Neural cell (in vitro differentiated cells): Measurements from ENCODE around the gene TM2D3.

Experiments used
- EP300 ChIP-seq: fragments of 450-650 bp; conservative IDR thresholded peaks from 2 replicates; pipeline ENCODE4 v1.6.1; 2014; ENCODE audit warnings: antibody characterized with exemption, mild to moderate bottlenecking, moderate library complexity; ENCODE audit not compliant: poor library complexity, severe bottlenecking
- EZH2 ChIP-seq: fragments of 200-600, 300-800 bp; shearing (Covaris generic), sonication (generic); IDR thresholded peaks from 2 replicates; pipeline ENCODE4 v1.6.1; 2014; ENCODE audit warnings: antibody characterized with exemption, low read length, borderline replicate concordance, mild to moderate bottlenecking; ENCODE audit not compliant: insufficient read depth, poor library complexity, severe bottlenecking
- MXI1 ChIP-seq: fragments of 450-650 bp; conservative IDR thresholded peaks from 2 replicates; pipeline ENCODE4 v1.6.1; 2014; ENCODE audit warnings: antibody characterized with exemption, mild to moderate bottlenecking; ENCODE audit not compliant: poor library complexity, severe bottlenecking
- POLR2AphosphoS5 ChIP-seq: IDR thresholded peaks from 2 replicates; pipeline ENCODE4 v1.6.1; 2012
- RAD21 ChIP-seq: fragments of 450-650 bp; conservative IDR thresholded peaks from 2 replicates; pipeline ENCODE4 v1.6.1; 2014; ENCODE audit warnings: antibody characterized with exemption, mild to moderate bottlenecking, moderate library complexity
- SMC3 ChIP-seq: fragments of 450-650 bp; conservative IDR thresholded peaks from 2 replicates; pipeline ENCODE4 v1.6.1; 2014; ENCODE audit warnings: antibody characterized with exemption, mild to moderate bottlenecking, moderate library complexity; ENCODE audit not compliant: poor library complexity
- TF ChIP-seq, protein P1 (sequence below): fragments of 450-650 bp; IDR thresholded peaks from 2 replicates; pipeline ENCODE4 v1.5.1; 2014; ENCODE audit warnings: antibody characterized with exemption, mild to moderate bottlenecking, moderate library complexity; ENCODE audit not compliant: poor library complexity, severe bottlenecking
- TF ChIP-seq, protein P2 (sequence below): IDR thresholded peaks from 2 replicates; pipeline ENCODE4 v1.6.1; 2012; ENCODE audit warnings: borderline replicate concordance

GRCh38 chr15:101676921-101677329 is 24.7 kb upstream of the TM2D3 start:
- TF ChIP-seq, protein P1, sequence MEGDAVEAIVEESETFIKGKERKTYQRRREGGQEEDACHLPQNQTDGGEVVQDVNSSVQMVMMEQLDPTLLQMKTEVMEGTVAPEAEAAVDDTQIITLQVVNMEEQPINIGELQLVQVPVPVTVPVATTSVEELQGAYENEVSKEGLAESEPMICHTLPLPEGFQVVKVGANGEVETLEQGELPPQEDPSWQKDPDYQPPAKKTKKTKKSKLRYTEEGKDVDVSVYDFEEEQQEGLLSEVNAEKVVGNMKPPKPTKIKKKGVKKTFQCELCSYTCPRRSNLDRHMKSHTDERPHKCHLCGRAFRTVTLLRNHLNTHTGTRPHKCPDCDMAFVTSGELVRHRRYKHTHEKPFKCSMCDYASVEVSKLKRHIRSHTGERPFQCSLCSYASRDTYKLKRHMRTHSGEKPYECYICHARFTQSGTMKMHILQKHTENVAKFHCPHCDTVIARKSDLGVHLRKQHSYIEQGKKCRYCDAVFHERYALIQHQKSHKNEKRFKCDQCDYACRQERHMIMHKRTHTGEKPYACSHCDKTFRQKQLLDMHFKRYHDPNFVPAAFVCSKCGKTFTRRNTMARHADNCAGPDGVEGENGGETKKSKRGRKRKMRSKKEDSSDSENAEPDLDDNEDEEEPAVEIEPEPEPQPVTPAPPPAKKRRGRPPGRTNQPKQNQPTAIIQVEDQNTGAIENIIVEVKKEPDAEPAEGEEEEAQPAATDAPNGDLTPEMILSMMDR: no peak
- TF ChIP-seq EZH2: no peak
- TF ChIP-seq MXI1: no peak
- no peak for TF ChIP-seq EP300
- TF ChIP-seq POLR2AphosphoS5: no peak
- no peak for TF ChIP-seq SMC3
- TF ChIP-seq, protein P2, sequence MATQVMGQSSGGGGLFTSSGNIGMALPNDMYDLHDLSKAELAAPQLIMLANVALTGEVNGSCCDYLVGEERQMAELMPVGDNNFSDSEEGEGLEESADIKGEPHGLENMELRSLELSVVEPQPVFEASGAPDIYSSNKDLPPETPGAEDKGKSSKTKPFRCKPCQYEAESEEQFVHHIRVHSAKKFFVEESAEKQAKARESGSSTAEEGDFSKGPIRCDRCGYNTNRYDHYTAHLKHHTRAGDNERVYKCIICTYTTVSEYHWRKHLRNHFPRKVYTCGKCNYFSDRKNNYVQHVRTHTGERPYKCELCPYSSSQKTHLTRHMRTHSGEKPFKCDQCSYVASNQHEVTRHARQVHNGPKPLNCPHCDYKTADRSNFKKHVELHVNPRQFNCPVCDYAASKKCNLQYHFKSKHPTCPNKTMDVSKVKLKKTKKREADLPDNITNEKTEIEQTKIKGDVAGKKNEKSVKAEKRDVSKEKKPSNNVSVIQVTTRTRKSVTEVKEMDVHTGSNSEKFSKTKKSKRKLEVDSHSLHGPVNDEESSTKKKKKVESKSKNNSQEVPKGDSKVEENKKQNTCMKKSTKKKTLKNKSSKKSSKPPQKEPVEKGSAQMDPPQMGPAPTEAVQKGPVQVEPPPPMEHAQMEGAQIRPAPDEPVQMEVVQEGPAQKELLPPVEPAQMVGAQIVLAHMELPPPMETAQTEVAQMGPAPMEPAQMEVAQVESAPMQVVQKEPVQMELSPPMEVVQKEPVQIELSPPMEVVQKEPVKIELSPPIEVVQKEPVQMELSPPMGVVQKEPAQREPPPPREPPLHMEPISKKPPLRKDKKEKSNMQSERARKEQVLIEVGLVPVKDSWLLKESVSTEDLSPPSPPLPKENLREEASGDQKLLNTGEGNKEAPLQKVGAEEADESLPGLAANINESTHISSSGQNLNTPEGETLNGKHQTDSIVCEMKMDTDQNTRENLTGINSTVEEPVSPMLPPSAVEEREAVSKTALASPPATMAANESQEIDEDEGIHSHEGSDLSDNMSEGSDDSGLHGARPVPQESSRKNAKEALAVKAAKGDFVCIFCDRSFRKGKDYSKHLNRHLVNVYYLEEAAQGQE: no peak
- no peak for TF ChIP-seq RAD21
